HCT116 (cell line): ENCODE data around the gene THAP2. TPM values are rescaled to one million over a fixed set of nuclear protein-coding genes. Genes with fewer than 3 reads are reported as not detected.

Source experiments
- ATAC-seq: fragments of 200-7000 bp; cut with Tn5 transposase; 2 replicates; pipeline ENCODE4 v1.9.1; 2020; ENCODE audit warnings: mild to moderate bottlenecking, moderate library complexity
- BruUV-seq: library from RNA; stranded (reverse); fragments of 400-500 nt; replicated peaks from 2 replicates; lab custom pipeline; 2021; lab: Mats Ljungman, UMichigan
- CTCF ChIA-PET: fragments of 300-600 bp; sonication (Branson Sonifier 250); formaldehyde crosslinking; loops from one replicate; lab custom pipeline; 2021; ENCODE audit warnings: antibody characterized with exemption; lab: Charles Lee
- POLR2A ChIA-PET: fragments of 300-600, 350-600 bp; sonication (Branson Sonifier 250); formaldehyde crosslinking; loops from one replicate; lab custom pipeline; 2021; ENCODE audit warnings: antibody characterized with exemption; lab: Charles Lee
- RAD21 ChIA-PET, 2 experiments: fragments of 300-600 bp; sonication (Branson Sonifier 250); formaldehyde crosslinking; loops; one replicate each; lab custom pipeline; 2023; ENCODE audit warnings: low total read pairs in 2 of 2; ENCODE audit not compliant: uncharacterized antibody in 2 of 2, unreplicated experiment in 2 of 2, low non-redundant PET in 1 of 2; lab: Charles Lee
- DNase-seq: peaks from one replicate; pipeline ENCODE4 v3.0.0-alpha.2; 2010; ENCODE audit warnings: low read depth, low spot score
- H2AFZ ChIP-seq: fragments of 200-600 bp; shearing (Covaris generic), sonication (generic); 2 replicates; pipeline ENCODE4 v1.6.1; 2017; ENCODE audit warnings: low read depth, mixed run types, mixed read lengths, antibody characterized with exemption, low read length; ENCODE audit not compliant: poor library complexity, severe bottlenecking
- H3K27ac ChIP-seq: 2 replicates; pipeline ENCODE4 v1.5.1; 2012; ENCODE audit warnings: low read depth, low read length
- H3K27me3 ChIP-seq: fragments of 200-600 bp; sonication (generic); 2 replicates; pipeline ENCODE4 v1.6.1; 2016; ENCODE audit warnings: mixed run types, low read length, mixed read lengths; ENCODE audit not compliant: insufficient read depth
- H3K36me3 ChIP-seq, 2 experiments: fragments of 200-500 bp in 1 of 2; fragments of 200-600 bp in 1 of 2; sonication (Bioruptor generic) in 1 of 2; sonication (generic) in 1 of 2; 2 replicates each; pipeline versions ENCODE4 v1.5.1 to v1.6.1; 2014 to 2016; ENCODE audit warnings: low read length in 2 of 2, inconsistent platforms in 1 of 2, mixed read lengths in 1 of 2, mixed run types in 1 of 2; ENCODE audit not compliant: insufficient read depth in 2 of 2, control insufficient read depth in 1 of 2
- H3K4me1 ChIP-seq, 2 experiments: fragments of 200-600 bp in 1 of 2; sonication (generic) in 1 of 2; 2 replicates each; pipeline versions ENCODE4 v1.5.1 to v1.6.1; 2012 to 2017; ENCODE audit warnings: low read length in 2 of 2, inconsistent platforms in 1 of 2, mild to moderate bottlenecking in 1 of 2, mixed read lengths in 1 of 2, mixed run types in 1 of 2, moderate library complexity in 1 of 2; ENCODE audit not compliant: insufficient read depth in 2 of 2, control insufficient read depth in 1 of 2
- H3K4me2 ChIP-seq: fragments of 200-600 bp; sonication (generic); 2 replicates; pipeline ENCODE4 v1.6.1; 2017; ENCODE audit warnings: mixed run types, low read length, mixed read lengths
- H3K4me3 ChIP-seq, 2 experiments: fragments of 200-600 bp in 1 of 2; sonication (generic) in 1 of 2; replicated peaks in 1 of 2; 2 replicates each; pipeline ENCODE4 v1.5.1; 2011 to 2016; ENCODE audit warnings: low read length in 2 of 2, control low read depth in 1 of 2, low read depth in 1 of 2, mild to moderate bottlenecking in 1 of 2, mixed read lengths in 1 of 2, mixed run types in 1 of 2
- H3K79me2 ChIP-seq: fragments of 200-600 bp; sonication (generic); 2 replicates; pipeline ENCODE4 v1.6.1; 2017; ENCODE audit warnings: mild to moderate bottlenecking, mixed run types, low read length, moderate library complexity, mixed read lengths; ENCODE audit not compliant: insufficient read depth
- H3K9ac ChIP-seq: fragments of 200-600 bp; sonication (generic); 2 replicates; pipeline ENCODE4 v1.6.1; 2016; ENCODE audit warnings: low read length, mixed read lengths
- H3K9me2 ChIP-seq: fragments of 200-600 bp; sonication (generic), shearing (Covaris generic); 2 replicates; pipeline ENCODE4 v1.6.1; 2017; ENCODE audit warnings: mixed run types, mild to moderate bottlenecking, moderate library complexity; ENCODE audit not compliant: insufficient read depth
- H3K9me3 ChIP-seq, 2 experiments: fragments of 200-500 bp in 1 of 2; fragments of 200-600 bp in 1 of 2; sonication (Bioruptor generic) in 1 of 2; sonication (generic) in 1 of 2; 2 replicates each; pipeline ENCODE4 v1.6.1; 2014 to 2017; ENCODE audit warnings: low read length in 2 of 2, mixed read lengths in 2 of 2, inconsistent platforms in 1 of 2, low read depth in 1 of 2, mild to moderate bottlenecking in 1 of 2, mixed run types in 1 of 2, moderate library complexity in 1 of 2; ENCODE audit not compliant: control insufficient read depth in 1 of 2, insufficient read depth in 1 of 2
- H4K20me1 ChIP-seq: fragments of 200-600 bp; sonication (generic), shearing (Covaris generic); 2 replicates; pipeline ENCODE4 v1.6.1; 2017; ENCODE audit warnings: mixed run types, mild to moderate bottlenecking, moderate library complexity; ENCODE audit not compliant: insufficient read depth
- CBX3 ChIP-seq: IDR thresholded peaks from 2 replicates; pipeline ENCODE4 v1.6.1; 2012; ENCODE audit warnings: low read depth
- CEBPB ChIP-seq: IDR thresholded peaks from 2 replicates; pipeline ENCODE4 v1.6.1; 2012; ENCODE audit warnings: low read depth
- EGR1 ChIP-seq: IDR thresholded peaks from 2 replicates; pipeline ENCODE4 v1.6.1; 2012; ENCODE audit warnings: low read depth
- EZH2 ChIP-seq: fragments of 200-600 bp; sonication (generic); IDR thresholded peaks from 2 replicates; pipeline ENCODE4 v1.6.1; 2017; ENCODE audit warnings: antibody characterized with exemption, mixed run types
- FOSL1 ChIP-seq: IDR thresholded peaks from 2 replicates; pipeline ENCODE4 v1.6.1; 2012; ENCODE audit warnings: low read depth
- JUND ChIP-seq: IDR thresholded peaks from 2 replicates; pipeline ENCODE4 v1.6.1; 2012
- POLR2A ChIP-seq: IDR thresholded peaks from 2 replicates; pipeline ENCODE4 v1.7.0; 2011; ENCODE audit warnings: borderline replicate concordance; ENCODE audit not compliant: insufficient read depth, insufficient read length; ENCODE audit errors: extremely low read depth
- POLR2AphosphoS5 ChIP-seq: IDR thresholded peaks from 2 replicates; pipeline ENCODE4 v1.6.1; 2011; ENCODE audit warnings: mild to moderate bottlenecking, low read depth, low read length, moderate library complexity
- SIN3A ChIP-seq: IDR thresholded peaks from 2 replicates; pipeline ENCODE4 v1.6.1; 2012; ENCODE audit warnings: low read depth
- SP1 ChIP-seq: IDR thresholded peaks from 2 replicates; pipeline ENCODE4 v1.6.1; 2012; ENCODE audit warnings: low read depth
- SRF ChIP-seq: IDR thresholded peaks from 2 replicates; pipeline ENCODE4 v1.6.1; 2012; ENCODE audit warnings: low read depth
- TCF7L2 ChIP-seq: IDR thresholded peaks from 2 replicates; pipeline ENCODE4 v1.7.0; 2011; ENCODE audit warnings: borderline replicate concordance, inconsistent platforms; ENCODE audit not compliant: insufficient read depth, insufficient read length; ENCODE audit errors: extremely low read depth
- ZBTB33 ChIP-seq: IDR thresholded peaks from 2 replicates; pipeline ENCODE4 v1.6.1; 2011; ENCODE audit warnings: mild to moderate bottlenecking, low read length, moderate library complexity; ENCODE audit not compliant: insufficient replicate concordance; ENCODE audit errors: extremely low read depth
- ZNF274 ChIP-seq: fragments of 200-500 bp; sonication (Bioruptor generic); IDR thresholded peaks from 2 replicates; pipeline ENCODE4 v1.6.1; 2014; ENCODE audit warnings: mild to moderate bottlenecking, low read depth, low read length, inconsistent platforms
- intact Hi-C: fragments of 100-400 bp; cut with micrococcal nuclease; formaldehyde crosslinking; loops from 2 replicates; pipeline ENCODE4 v1.10.0; 2022
- total RNA-seq: library from RNA; stranded (reverse); gene quantifications from one replicate; pipeline ENCODE4 v1.2.1, GENCODE V29; 2021; ENCODE audit not compliant: unreplicated experiment
- TF ChIP-seq, protein P1 (sequence below): IDR thresholded peaks from 2 replicates; pipeline ENCODE4 v1.6.1; 2012; ENCODE audit warnings: low read depth

Gene THAP2
- total RNA-seq, 1 experiment from 2014 or later: 3.7 TPM

- TF ChIP-seq, protein P1, sequence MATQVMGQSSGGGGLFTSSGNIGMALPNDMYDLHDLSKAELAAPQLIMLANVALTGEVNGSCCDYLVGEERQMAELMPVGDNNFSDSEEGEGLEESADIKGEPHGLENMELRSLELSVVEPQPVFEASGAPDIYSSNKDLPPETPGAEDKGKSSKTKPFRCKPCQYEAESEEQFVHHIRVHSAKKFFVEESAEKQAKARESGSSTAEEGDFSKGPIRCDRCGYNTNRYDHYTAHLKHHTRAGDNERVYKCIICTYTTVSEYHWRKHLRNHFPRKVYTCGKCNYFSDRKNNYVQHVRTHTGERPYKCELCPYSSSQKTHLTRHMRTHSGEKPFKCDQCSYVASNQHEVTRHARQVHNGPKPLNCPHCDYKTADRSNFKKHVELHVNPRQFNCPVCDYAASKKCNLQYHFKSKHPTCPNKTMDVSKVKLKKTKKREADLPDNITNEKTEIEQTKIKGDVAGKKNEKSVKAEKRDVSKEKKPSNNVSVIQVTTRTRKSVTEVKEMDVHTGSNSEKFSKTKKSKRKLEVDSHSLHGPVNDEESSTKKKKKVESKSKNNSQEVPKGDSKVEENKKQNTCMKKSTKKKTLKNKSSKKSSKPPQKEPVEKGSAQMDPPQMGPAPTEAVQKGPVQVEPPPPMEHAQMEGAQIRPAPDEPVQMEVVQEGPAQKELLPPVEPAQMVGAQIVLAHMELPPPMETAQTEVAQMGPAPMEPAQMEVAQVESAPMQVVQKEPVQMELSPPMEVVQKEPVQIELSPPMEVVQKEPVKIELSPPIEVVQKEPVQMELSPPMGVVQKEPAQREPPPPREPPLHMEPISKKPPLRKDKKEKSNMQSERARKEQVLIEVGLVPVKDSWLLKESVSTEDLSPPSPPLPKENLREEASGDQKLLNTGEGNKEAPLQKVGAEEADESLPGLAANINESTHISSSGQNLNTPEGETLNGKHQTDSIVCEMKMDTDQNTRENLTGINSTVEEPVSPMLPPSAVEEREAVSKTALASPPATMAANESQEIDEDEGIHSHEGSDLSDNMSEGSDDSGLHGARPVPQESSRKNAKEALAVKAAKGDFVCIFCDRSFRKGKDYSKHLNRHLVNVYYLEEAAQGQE: no peak
- TF ChIP-seq POLR2A: peak; percentile 54
- no peak for TF ChIP-seq EZH2
- no peak for TF ChIP-seq FOSL1
- TF ChIP-seq ZNF274: no peak
- TF ChIP-seq TCF7L2: peak; percentile 45
- TF ChIP-seq EGR1: peak; percentile 89
Observed at GRCh38 chr12:71663561-71664410, at the start of gene THAP2, which contains the start of gene ZFC3H1 (continued).

DNA sequence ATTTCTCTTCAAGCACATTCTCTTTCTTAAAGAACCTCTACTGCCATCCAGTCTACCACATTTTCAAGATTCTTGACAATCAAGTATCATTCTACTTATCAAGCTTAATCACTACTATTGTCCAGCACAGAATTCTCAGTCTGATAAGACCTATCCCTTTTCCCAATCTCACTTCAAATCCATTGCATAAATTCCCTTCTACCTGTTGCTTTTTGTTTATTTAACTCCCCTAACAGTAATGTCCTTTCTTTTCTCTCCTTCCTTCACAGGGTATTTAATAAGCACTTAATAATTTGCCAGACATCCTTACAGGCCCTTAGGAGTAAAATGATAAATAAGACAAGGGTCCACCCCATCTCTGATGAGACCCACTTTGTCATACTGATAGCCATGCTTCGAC lies 42.2 kb upstream of the THAP2 start:
- Histone ChIP-seq H3K79me2 (peaks cover 5% of the 10 kb centered on the region; the same call in 1 of the 2 replicates), H4K20me1 (no peaks in the 10 kb centered on the region), H3K27me3 (no peaks in the 10 kb centered on the region), H3K4me1 (no peaks in the 10 kb centered on the region), H3K9me3 (no peaks in the 10 kb centered on the region), H3K9me2 (no peaks in the 10 kb centered on the region), H3K4me3 (no peak overlapping the region), H3K4me2 (no peak overlapping the region), H2AFZ (no peak overlapping the region), H3K36me3 (peaks cover 52 to 64% of the 10 kb centered on the region in 2 experiments), H3K27ac (no peak overlapping the region), H3K9ac (no peak overlapping the region)
- RAD21 ChIA-PET: no interaction called here
- CTCF ChIA-PET: no interaction called here
- BruUV-seq: no TSS peak
- DNase-seq (no peak), ATAC-seq (no peak)
- POLR2A ChIA-PET: no interaction called here
- intact Hi-C loops: no loop called here
- TF ChIP-seq SP1 (no peak), JUND (no peak), SIN3A (no peak), POLR2A (no peak), EZH2 (no peak), EGR1 (no peak), CBX3 (no peak), CEBPB (no peak), POLR2AphosphoS5 (no peak), SRF (no peak), ZBTB33 (no peak)
- TF ChIP-seq, protein P1: no peak
